ENCODE data around the gene LRRC72. TPM values are rescaled to one million over a fixed set of nuclear protein-coding genes. Genes with fewer than 3 reads are reported as not detected.
"Not testable (repeated sequence)": the region's sequence is repeated elsewhere in the genome, so short reads cannot be mapped to it uniquely, and the experiment has no call there.

The LRRC72 gene
- polyA plus RNA-seq (2013, experiment 1 of 2; ENCODE audit: insufficient read length): not detected
- not detected for polyA plus RNA-seq (2013, experiment 2 of 2; ENCODE audit: insufficient read length)

- DNase-seq: no peak
These were observed at the start of gene LRRC72 for GRCh38 chr7:16526742-16527540. Gene LRRC72, plus strand, starts transcription at chr7:16526825. Its CDS starts 128 bp downstream, at chr7:16526953.

- no peak for DNase-seq
These were observed 47.5 kb upstream of the LRRC72 start for GRCh38 chr7:16479161-16479560.

GRCh38 chr7:16479591-16479990 is 47.0 kb upstream of the LRRC72 start:
- no peak for DNase-seq

- DNase-seq: no peak
These were observed 42.0 kb upstream of the LRRC72 start for GRCh38 chr7:16484453-16485158.

GRCh38 chr7:16491148-16491547 is 35.5 kb upstream of the LRRC72 start:
- no peak for DNase-seq

GRCh38 chr7:16492513-16493062 is 34.0 kb upstream of the LRRC72 start:
- DNase-seq: peak; percentile 68

GRCh38 chr7:16493266-16493665 is 33.4 kb upstream of the LRRC72 start:
- DNase-seq: no peak

GRCh38 chr7:16494551-16494950 is 32.1 kb upstream of the LRRC72 start:
- DNase-seq: no peak

- no peak for DNase-seq
These were observed 31.5 kb upstream of the LRRC72 start for GRCh38 chr7:16494955-16495719.

- no peak for DNase-seq
These were observed 28.5 kb upstream of the LRRC72 start for GRCh38 chr7:16498122-16498521.

- DNase-seq: no peak
These were observed 24.3 kb upstream of the LRRC72 start for GRCh38 chr7:16502303-16502702.

GRCh38 chr7:16504019-16504418 is 22.6 kb upstream of the LRRC72 start:
- DNase-seq: peak; percentile 60

GRCh38 chr7:16506422-16506821 is 20.2 kb upstream of the LRRC72 start:
- DNase-seq: not testable (repeated sequence)

GRCh38 chr7:16509829-16510228 is 16.8 kb upstream of the LRRC72 start:
- DNase-seq: no peak

- no peak for DNase-seq
These were observed 15.3 kb upstream of the LRRC72 start for GRCh38 chr7:16511314-16511713.

GRCh38 chr7:16512097-16512496 is 14.5 kb upstream of the LRRC72 start:
- DNase-seq: no peak

GRCh38 chr7:16514271-16514670 is 12.4 kb upstream of the LRRC72 start:
- no peak for DNase-seq

- no peak for DNase-seq
These were observed 11.9 kb upstream of the LRRC72 start for GRCh38 chr7:16514729-16515128.

GRCh38 chr7:16515785-16516685 is 10.6 kb upstream of the LRRC72 start:
- DNase-seq: no peak

GRCh38 chr7:16519985-16520384 is 6.6 kb upstream of the LRRC72 start:
- DNase-seq: not testable (repeated sequence)

- DNase-seq: no peak
These were observed 2.3 kb upstream of the LRRC72 start for GRCh38 chr7:16524332-16524731.

GRCh38 chr7:16528520-16528919 is 1.9 kb downstream of the LRRC72 start:
- DNase-seq: no peak
